H1 (cell line): ENCODE results near the gene TBX15. TPM values are rescaled to one million over a fixed set of nuclear protein-coding genes. Genes with fewer than 3 reads are reported as not detected.

Experiments
- CTCF ChIA-PET: fragments of 300-600 bp; sonication (Branson Sonifier 250); formaldehyde crosslinking; loops from one replicate; lab custom pipeline; 2021; ENCODE audit not compliant: partially characterized antibody; lab: Charles Lee
- POLR2A ChIA-PET: fragments of 300-600 bp; sonication (Branson Sonifier 250); formaldehyde crosslinking; loops from one replicate; lab custom pipeline; 2021; ENCODE audit warnings: inconsistent platforms; ENCODE audit not compliant: partially characterized antibody; lab: Charles Lee
- DNase-seq, 2 experiments: peaks; one replicate each; pipeline versions ENCODE4 v3.0.0 to v3.0.0-alpha.2; 2010 to 2022; ENCODE audit warnings: low spot score in 2 of 2, low read depth in 1 of 2, mixed read lengths in 1 of 2
- FAIRE-seq: peaks from 2 replicates; lab custom pipeline; 2011; peaks lifted over from hg19 to GRCh38; lab: Jason Lieb, UNC
- H2AFZ ChIP-seq: 2 replicates; pipeline ENCODE4 v1.8.1; 2012; ENCODE audit warnings: low read length, inconsistent platforms
- H2AK5ac ChIP-seq: 2 replicates; pipeline ENCODE4 v1.6.1; 2013; ENCODE audit warnings: low read depth, low read length
- H2BK120ac ChIP-seq: replicated peaks from 2 replicates; pipeline ENCODE3; 2013; ENCODE audit warnings: low read depth, low read length, inconsistent platforms
- H2BK12ac ChIP-seq: 2 replicates; pipeline ENCODE4 v1.6.1; 2013; ENCODE audit warnings: low read depth, low read length
- H2BK15ac ChIP-seq: 2 replicates; pipeline ENCODE4 v1.6.1; 2013; ENCODE audit warnings: low read length
- H2BK20ac ChIP-seq: 2 replicates; pipeline ENCODE4 v1.6.1; 2013; ENCODE audit warnings: low read length
- H2BK5ac ChIP-seq: 2 replicates; pipeline ENCODE4 v1.6.1; 2013; ENCODE audit warnings: low read depth, low read length
- H3K14ac ChIP-seq: 2 replicates; pipeline ENCODE4 v1.6.1; 2013; ENCODE audit warnings: inconsistent platforms; ENCODE audit not compliant: insufficient read length
- H3K18ac ChIP-seq: 2 replicates; pipeline ENCODE4 v1.6.1; 2013; ENCODE audit warnings: low read length; ENCODE audit errors: extremely low read depth
- H3K23ac ChIP-seq: 2 replicates; pipeline ENCODE4 v1.6.1; 2013; ENCODE audit warnings: inconsistent platforms; ENCODE audit not compliant: insufficient read length
- H3K23me2 ChIP-seq: 2 replicates; pipeline ENCODE4 v1.6.1; 2013; ENCODE audit warnings: low read depth, low read length
- H3K27ac ChIP-seq: 2 replicates; pipeline ENCODE4 v1.6.1; 2011; ENCODE audit warnings: low read depth, low read length, inconsistent platforms
- H3K27me3 ChIP-seq, 4 experiments: replicated peaks in 1 of 4; 1 replicate in 1 of 4; 2 replicates in 3 of 4; pipeline versions ENCODE4 v1.6.1 to v1.8.1; 2011 to 2013; ENCODE audit warnings: low read length in 3 of 4, mild to moderate bottlenecking in 3 of 4, inconsistent platforms in 2 of 4, mixed read lengths in 2 of 4, moderate library complexity in 1 of 4; ENCODE audit not compliant: control insufficient read depth in 3 of 4, insufficient read depth in 3 of 4; ENCODE audit errors: extremely low read depth in 1 of 4
- H3K36me3 ChIP-seq, 4 experiments: 2 replicates each; pipeline versions ENCODE4 v1.6.1 to v1.8.1; 2011 to 2013; ENCODE audit warnings: mild to moderate bottlenecking in 4 of 4, low read length in 3 of 4, moderate library complexity in 2 of 4, control low read depth in 1 of 4, inconsistent platforms in 1 of 4; ENCODE audit not compliant: insufficient read depth in 4 of 4, control insufficient read depth in 2 of 4
- H3K4ac ChIP-seq: replicated peaks from 2 replicates; pipeline ENCODE3; 2013; ENCODE audit warnings: low read length, low read depth, mixed read lengths, inconsistent platforms; ENCODE audit not compliant: insufficient read length
- H3K4me1 ChIP-seq, 4 experiments: replicated peaks in 1 of 4; 1 replicate in 1 of 4; 2 replicates in 3 of 4; pipeline versions ENCODE4 v1.6.1 to v1.8.1; 2011 to 2013; ENCODE audit warnings: low read length in 3 of 4, inconsistent platforms in 2 of 4, mixed read lengths in 1 of 4; ENCODE audit not compliant: insufficient read depth in 4 of 4, control insufficient read depth in 3 of 4
- H3K4me2 ChIP-seq, 2 experiments: 2 replicates each; pipeline versions ENCODE4 v1.6.1 to v1.8.1; 2011 to 2013; ENCODE audit warnings: low read depth in 2 of 2, low read length in 2 of 2, control low read depth in 1 of 2, inconsistent platforms in 1 of 2, mild to moderate bottlenecking in 1 of 2; ENCODE audit not compliant: insufficient read depth in 1 of 2
- H3K4me3 ChIP-seq, 4 experiments: fragments of 200-600, 300-600 bp in 1 of 4; sonication (generic), shearing (Covaris generic), sonication (Bioruptor Twin) in 1 of 4; 2 replicates each; pipeline versions ENCODE4 v1.5.1 to v1.8.1; 2011 to 2016; ENCODE audit warnings: low read length in 4 of 4, low read depth in 3 of 4, control low read depth in 2 of 4, inconsistent platforms in 2 of 4, mild to moderate bottlenecking in 2 of 4, mixed read lengths in 1 of 4, moderate library complexity in 1 of 4; ENCODE audit not compliant: insufficient read depth in 2 of 4; ENCODE audit errors: extremely low read depth in 1 of 4
- H3K56ac ChIP-seq: replicated peaks from 2 replicates; pipeline ENCODE3; 2013; ENCODE audit warnings: low read depth, mild to moderate bottlenecking, mixed read lengths, low read length, inconsistent platforms; ENCODE audit not compliant: insufficient read length
- H3K79me1 ChIP-seq: 2 replicates; pipeline ENCODE4 v1.6.1; 2013; ENCODE audit warnings: low read depth, low read length, control low read depth
- H3K79me2 ChIP-seq, 2 experiments: 2 replicates each; pipeline versions ENCODE4 v1.6.1 to v1.8.1; 2012 to 2013; ENCODE audit warnings: low read length in 2 of 2, mild to moderate bottlenecking in 2 of 2, inconsistent platforms in 1 of 2; ENCODE audit not compliant: insufficient read depth in 2 of 2, control insufficient read depth in 1 of 2
- H3K9ac ChIP-seq, 4 experiments: replicated peaks in 1 of 4; 1 replicate in 1 of 4; 2 replicates in 3 of 4; pipeline versions ENCODE4 v1.6.1 to v1.8.1; 2011 to 2013; ENCODE audit warnings: low read depth in 3 of 4, low read length in 3 of 4, control low read depth in 2 of 4, mild to moderate bottlenecking in 2 of 4, moderate library complexity in 2 of 4, inconsistent platforms in 1 of 4; ENCODE audit errors: extremely low read depth in 1 of 4
- H3K9me3 ChIP-seq, 2 experiments: 2 replicates each; pipeline versions ENCODE4 v1.6.1 to v1.8.1; 2012 to 2013; ENCODE audit warnings: mild to moderate bottlenecking in 2 of 2, moderate library complexity in 2 of 2, control low read depth in 1 of 2, inconsistent platforms in 1 of 2, low read depth in 1 of 2, low read length in 1 of 2, mixed read lengths in 1 of 2; ENCODE audit not compliant: insufficient read depth in 2 of 2
- H4K20me1 ChIP-seq, 2 experiments: replicated peaks in 1 of 2; 2 replicates each; pipeline versions ENCODE3 to v1.8.1; 2011 to 2013; ENCODE audit warnings: inconsistent platforms in 2 of 2, low read length in 2 of 2, mild to moderate bottlenecking in 1 of 2; ENCODE audit not compliant: insufficient read depth in 2 of 2, control insufficient read depth in 1 of 2
- H4K5ac ChIP-seq: 2 replicates; pipeline ENCODE4 v1.6.1; 2013; ENCODE audit warnings: low read length, low read depth, mixed read lengths, inconsistent platforms; ENCODE audit not compliant: insufficient read length
- H4K8ac ChIP-seq: 2 replicates; pipeline ENCODE4 v1.8.0; 2013; ENCODE audit warnings: mild to moderate bottlenecking, moderate library complexity, low read length, inconsistent platforms; ENCODE audit not compliant: insufficient read depth; ENCODE audit errors: extremely low read depth
- H4K91ac ChIP-seq: replicated peaks from 2 replicates; pipeline ENCODE3; 2013; ENCODE audit warnings: low read length, mixed read lengths, inconsistent platforms; ENCODE audit not compliant: insufficient read length
- EP300 ChIP-seq, 2 experiments: IDR thresholded peaks; 1 replicate in 1 of 2; 2 replicates in 1 of 2; pipeline ENCODE4 v1.6.1; 2011 to 2012; ENCODE audit warnings: low read depth in 2 of 2, low read length in 2 of 2, mild to moderate bottlenecking in 2 of 2, borderline replicate concordance in 1 of 2, inconsistent platforms in 1 of 2, moderate library complexity in 1 of 2
- FOSL1 ChIP-seq: IDR thresholded peaks from 2 replicates; pipeline ENCODE4 v1.6.1; 2011; ENCODE audit warnings: mild to moderate bottlenecking, low read depth, low read length, moderate library complexity; ENCODE audit not compliant: insufficient read depth
- KDM1A ChIP-seq: fragments of 200-600, 300-600 bp; sonication (generic); IDR thresholded peaks from 2 replicates; pipeline ENCODE4 v1.7.1; 2016; ENCODE audit warnings: mild to moderate bottlenecking, low read length, borderline replicate concordance
- SAP30 ChIP-seq: fragments of 300-600 bp; sonication (generic); IDR thresholded peaks from 2 replicates; pipeline ENCODE4 v1.7.1; 2012; ENCODE audit warnings: low read length, moderate library complexity, mild to moderate bottlenecking, inconsistent platforms; ENCODE audit not compliant: insufficient read depth, insufficient replicate concordance
- SP1 ChIP-seq: IDR thresholded peaks from 2 replicates; pipeline ENCODE4 v1.6.1; 2011; ENCODE audit warnings: low read depth, low read length
- WGBS, 2 experiments: shearing (Covaris generic) in 1 of 2; methylation state at CpG; one replicate each; pipeline versions ENCODE4 v1.1.6 to v1.1.7; 2013 to 2015; ENCODE audit warnings: low lambda C conversion rate in 2 of 2, mixed read lengths in 2 of 2, inconsistent platforms in 1 of 2, low coverage in 1 of 2, missing lambda C conversion rate in 1 of 2; ENCODE audit not compliant: insufficient replicate concordance in 2 of 2, insufficient coverage in 1 of 2, insufficient read length in 1 of 2; ENCODE audit errors: extremely low coverage in 1 of 2, missing lambda C conversion rate in 1 of 2; 5-methylcytosine and 5-hydroxymethylcytosine counted together
- polyA plus RNA-seq, 7 experiments: library from polyadenylated mRNA; depleted of rRNA in 3 of 7; stranded (reverse) in 5 of 7; unstranded in 2 of 7; fragments of >200 nt in 5 of 7; fragments of 200-250 nt in 2 of 7; gene quantifications; 1 replicate in 5 of 7; 2 replicates in 1 of 7; 4 replicates in 1 of 7; pipeline versions ENCODE4 v1.2.1 to v1.2.3, GENCODE V29; 2011 to 2013; ENCODE audit warnings: missing spikeins in 2 of 7, mixed read lengths in 2 of 7
- total RNA-seq: library from RNA; stranded (reverse); fragmentation: NEBNext Ultra II Directional; extraction: Animal tissue kit (Norgen Biotek cat#: 25700); gene quantifications from 2 replicates; pipeline ENCODE4 v1.2.1, GENCODE V29; 2021
- TF ChIP-seq, protein P1 (sequence below): IDR thresholded peaks from 2 replicates; pipeline ENCODE4 v1.6.1; 2012; ENCODE audit warnings: inconsistent platforms

Gene TBX15
- total and polyA plus RNA-seq, 2 of the 8 experiments (the other 6 are each of a cell fraction or from before 2014, with no cell fraction given), result 0.14 to 0.24 TPM

DNA sequence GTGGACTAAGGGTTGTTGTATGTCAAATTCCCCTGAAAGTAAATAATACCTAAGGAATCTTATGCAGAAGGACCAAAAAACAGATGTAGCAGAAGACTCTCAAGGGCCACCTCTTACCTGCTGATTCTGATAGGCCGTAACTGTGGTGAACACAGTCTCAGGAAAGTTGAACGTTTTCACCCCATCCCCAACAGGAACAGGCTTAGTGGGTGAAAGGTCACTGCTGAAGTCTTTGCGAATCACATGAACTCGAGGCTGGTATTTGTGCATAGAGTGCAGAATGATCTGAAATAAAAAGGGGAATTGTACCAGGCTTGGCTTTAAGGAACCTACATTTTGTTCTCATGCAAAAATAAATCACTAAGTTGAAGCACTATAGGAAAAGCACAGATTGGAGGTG, 64.8 kb downstream of the TBX15 start:
- H2AK5ac ChIP-seq, result no peak overlapping the region
- H3K4me3 ChIP-seq, result no peak overlapping the region
- TF ChIP-seq SP1 (no peak), SAP30 (no peak), FOSL1 (no peak), KDM1A (no peak), EP300 (IDR thresholded peaks at IDR 0.05; ENCODE audit: borderline replicate concordance in 1 of 2, low read depth in 2 of 2, low read length in 2 of 2) (no peak)
- TF ChIP-seq, protein P1, sequence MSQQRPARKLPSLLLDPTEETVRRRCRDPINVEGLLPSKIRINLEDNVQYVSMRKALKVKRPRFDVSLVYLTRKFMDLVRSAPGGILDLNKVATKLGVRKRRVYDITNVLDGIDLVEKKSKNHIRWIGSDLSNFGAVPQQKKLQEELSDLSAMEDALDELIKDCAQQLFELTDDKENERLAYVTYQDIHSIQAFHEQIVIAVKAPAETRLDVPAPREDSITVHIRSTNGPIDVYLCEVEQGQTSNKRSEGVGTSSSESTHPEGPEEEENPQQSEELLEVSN, result no peak
- H3K4ac ChIP-seq, result no peak overlapping the region
- H3K9me3 ChIP-seq, result no peaks in the 10 kb centered on the region
- no peak overlapping the region for H4K8ac ChIP-seq
- no peaks in the 10 kb centered on the region for H3K27me3 ChIP-seq
- H3K79me1 ChIP-seq, result no peaks in the 10 kb centered on the region
- no peak overlapping the region for H3K56ac ChIP-seq
- ChIA-PET POLR2A (no interaction called here), CTCF (no interaction called here)
- H3K4me1 ChIP-seq, result peaks cover 2 to 7% (median 3%) of the 10 kb centered on the region in 4 experiments; a peak in 5 of 7 replicates
- no peak overlapping the region for H4K5ac ChIP-seq
- no peaks in the 10 kb centered on the region for H3K36me3 ChIP-seq
- H3K23ac ChIP-seq, result no peak overlapping the region
- no peak overlapping the region for H2AFZ ChIP-seq
- H3K27ac ChIP-seq, result no peak overlapping the region
- WGBS, 2 experiments, result 85% methylated on average over 4 of the region's 4 CpGs; no CpG with 5 or more reads in 1 of the 2 experiments
- H3K4me2 ChIP-seq, result no peak overlapping the region
- no peak overlapping the region for H3K9ac ChIP-seq
- H2BK15ac ChIP-seq, result no peak overlapping the region
- no peak overlapping the region for H4K91ac ChIP-seq
- H2BK120ac ChIP-seq, result no peak overlapping the region
- FAIRE-seq (no peak), DNase-seq (no peak)
- no peak overlapping the region for H2BK20ac ChIP-seq
- H2BK5ac ChIP-seq, result no peak overlapping the region
- H2BK12ac ChIP-seq, result no peak overlapping the region
- no peaks in the 10 kb centered on the region for H4K20me1 ChIP-seq
- H3K18ac ChIP-seq, result no peak overlapping the region
- H3K79me2 ChIP-seq, result no peaks in the 10 kb centered on the region
- no peak overlapping the region for H3K14ac ChIP-seq
- H3K23me2 ChIP-seq, result no peaks in the 10 kb centered on the region
